Adrenal gland (tissue), 12 donors: Measurements from ENCODE around the gene MEX3A. TPM values are rescaled to one million over a fixed set of nuclear protein-coding genes. Genes with fewer than 3 reads are reported as not detected.
"Not testable (repeated sequence)": the region's sequence is repeated elsewhere in the genome, so short reads cannot be mapped to it uniquely, and the experiment has no call there.

Experiments used
- DNase-seq, 7 donors: peaks; one replicate each; pipeline ENCODE4 v3.0.0-alpha.2; 2019 to 2020
- H3K27ac ChIP-seq, 5 donors: fragments of 200-600 bp; sonication (generic) in 4 of 5; 1 replicate in 3 of 5; 2 replicates in 2 of 5; pipeline versions ENCODE4 v1.5.1 to v1.8.0; 2016 to 2020; ENCODE audit warnings: mild to moderate bottlenecking in 1 of 5
- H3K27me3 ChIP-seq: fragments of 200-600 bp; 2 replicates; pipeline ENCODE4 v1.8.0; 2021
- H3K36me3 ChIP-seq, 2 donors: fragments of 200-600 bp; replicated peaks in 1 of 2; 1 replicate in 1 of 2; 2 replicates in 1 of 2; pipeline versions ENCODE4 v1.5.1 to v1.8.0; 2018 to 2022
- H3K4me1 ChIP-seq, 2 donors: fragments of 200-600 bp; replicated peaks in 1 of 2; 1 replicate in 1 of 2; 2 replicates in 1 of 2; pipeline versions ENCODE4 v1.5.1 to v1.8.0; 2018 to 2021
- H3K4me3 ChIP-seq, 4 donors: fragments of 200-600 bp; sonication (generic) in 3 of 4; one replicate each; pipeline ENCODE4 v1.5.1; 2016 to 2018
- H3K9me3 ChIP-seq, 3 donors: fragments of 200-600 bp; sonication (generic) in 1 of 3; replicated peaks in 1 of 3; 1 replicate in 2 of 3; 2 replicates in 1 of 3; pipeline versions ENCODE4 v1.5.1 to v1.8.0; 2016 to 2021
- POLR2A ChIP-seq, 2 donors: fragments of 450-650 bp; IDR thresholded peaks; one replicate each; pipeline ENCODE4 v1.6.1; 2017; ENCODE audit warnings: antibody characterized with exemption in 2 of 2, mild to moderate bottlenecking in 2 of 2, moderate library complexity in 1 of 2
- WGBS, 4 donors: extraction: QIAGEN DNeasy Blood & Tissue Kit in 2 of 4; methylation state at CpG; one replicate each; pipeline versions ENCODE4 v1.1.5 to v1.1.7; 2013 to 2017; 5-methylcytosine and 5-hydroxymethylcytosine counted together
- intact Hi-C, 2 donors: fragments of 100-400 bp; cut with DNase I; formaldehyde crosslinking; loops; one replicate each; pipeline versions ENCODE4 v1.14.1 to v1.15.0; 2022 to 2023
- polyA plus RNA-seq, 3 donors: library from polyadenylated mRNA; stranded (reverse); fragments of 200-250 nt in 2 of 3; fragments of 350-450 nt in 1 of 3; fragmentation: Illumina TruSeq in 1 of 3; extraction: RNeasy Lipid Tissue Mini Kit (QIAGEN cat#74804) in 1 of 3; gene quantifications; one replicate each; pipeline ENCODE4 v1.2.3, GENCODE V29; 2013 to 2014
- total RNA-seq, 9 donors: library from RNA; depleted of rRNA in 4 of 9; stranded (reverse); fragments of >200 nt in 4 of 9; fragments of 120-200 nt in 1 of 9; fragmentation: NEBNext Ultra II Directional in 1 of 9; extraction: Animal tissue kit (Norgen Biotek cat#: 25700) in 1 of 9; gene quantifications; one replicate each; pipeline versions ENCODE4 v1.1.0 to v1.2.4, GENCODE V29; 2013 to 2023
- TF ChIP-seq, protein P1 (sequence below), 6 experiments: fragments of 450-650 bp in 4 of 6; fragments of 200-600 bp in 2 of 6; sonication (generic) in 1 of 6; IDR thresholded peaks; 1 replicate in 5 of 6; 2 replicates in 1 of 6; pipeline versions ENCODE4 v1.5.1 to v1.8.0; 2016 to 2021; ENCODE audit warnings: antibody characterized with exemption in 6 of 6, mild to moderate bottlenecking in 2 of 6, moderate library complexity in 1 of 6
- donor health status: healthy with polysubstance abuse.
- donor health status: Bipolar disorder and iron deficiency.
- donor health status: DM: yes; HTN: yes; CAD: no.
- donor health status: DM: no; HTN: no; CAD: no.
- donor health status: DM: no; HTN: no; CAD: no.
- donor health status: DM: yes; HTN: yes; CAD: no.

MEX3A gene
- total and polyA plus RNA-seq, 12 donors = 0.09 to 2.4 (median 0.37) TPM

DNA sequence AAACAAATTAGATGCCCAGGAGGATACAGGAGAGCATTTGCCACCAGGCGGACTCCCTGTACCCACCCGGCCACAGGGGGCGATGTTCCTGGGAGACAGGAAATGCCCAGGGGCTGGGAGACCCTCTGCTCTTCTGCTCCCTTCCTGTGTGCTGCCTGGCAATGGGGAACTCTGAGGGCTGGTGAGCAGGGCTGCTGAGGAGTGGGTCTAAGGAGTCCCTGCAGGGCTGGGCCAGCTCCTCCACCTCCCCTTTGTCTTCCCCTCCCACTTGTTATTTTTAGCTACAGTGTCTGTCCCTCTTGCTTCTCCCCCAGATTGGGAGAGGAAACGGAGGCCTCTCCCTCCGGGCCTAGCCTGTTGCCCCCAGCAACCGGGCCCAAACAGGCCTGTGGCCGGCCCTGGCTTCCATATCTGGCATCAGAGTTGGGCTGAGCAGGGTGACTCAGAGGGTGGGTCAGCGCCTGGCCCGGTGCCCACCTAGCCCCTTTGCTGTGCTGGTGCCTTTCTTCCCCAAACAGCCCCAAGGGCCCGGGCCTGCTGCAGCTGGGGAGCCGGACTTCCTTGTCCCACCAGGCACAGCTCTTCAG is 43.9 kb upstream of the MEX3A start:
- peaks cover 0 to 8% of the 10 kb centered on the region in 2 donors for H3K36me3 ChIP-seq
- TF ChIP-seq POLR2A (IDR thresholded peaks at IDR 0.05) = no peak
- TF ChIP-seq, protein P1, sequence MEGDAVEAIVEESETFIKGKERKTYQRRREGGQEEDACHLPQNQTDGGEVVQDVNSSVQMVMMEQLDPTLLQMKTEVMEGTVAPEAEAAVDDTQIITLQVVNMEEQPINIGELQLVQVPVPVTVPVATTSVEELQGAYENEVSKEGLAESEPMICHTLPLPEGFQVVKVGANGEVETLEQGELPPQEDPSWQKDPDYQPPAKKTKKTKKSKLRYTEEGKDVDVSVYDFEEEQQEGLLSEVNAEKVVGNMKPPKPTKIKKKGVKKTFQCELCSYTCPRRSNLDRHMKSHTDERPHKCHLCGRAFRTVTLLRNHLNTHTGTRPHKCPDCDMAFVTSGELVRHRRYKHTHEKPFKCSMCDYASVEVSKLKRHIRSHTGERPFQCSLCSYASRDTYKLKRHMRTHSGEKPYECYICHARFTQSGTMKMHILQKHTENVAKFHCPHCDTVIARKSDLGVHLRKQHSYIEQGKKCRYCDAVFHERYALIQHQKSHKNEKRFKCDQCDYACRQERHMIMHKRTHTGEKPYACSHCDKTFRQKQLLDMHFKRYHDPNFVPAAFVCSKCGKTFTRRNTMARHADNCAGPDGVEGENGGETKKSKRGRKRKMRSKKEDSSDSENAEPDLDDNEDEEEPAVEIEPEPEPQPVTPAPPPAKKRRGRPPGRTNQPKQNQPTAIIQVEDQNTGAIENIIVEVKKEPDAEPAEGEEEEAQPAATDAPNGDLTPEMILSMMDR (IDR thresholded peaks at IDR 0.05) = peak in 4 of 6 experiments; percentile 26 to 46 (median 37)
- 16 to 30% (median 17%) methylated on average over 7 to 11 of the region's 11 CpGs for WGBS, 4 donors
- H3K4me3 ChIP-seq = peak overlapping the region in 1 of 4 donors; percentile 5
- no peaks in the 10 kb centered on the region for H3K9me3 ChIP-seq
- intact Hi-C loops = no loop called here
- H3K4me1 ChIP-seq = peaks cover 89 to 95% of the 10 kb centered on the region in 2 donors
- H3K27me3 ChIP-seq = no peaks in the 10 kb centered on the region
- peak overlapping the region; percentile 18 to 99 (median 98) for H3K27ac ChIP-seq
- peak; percentile 80 to 94 (median 92) for DNase-seq

DNA sequence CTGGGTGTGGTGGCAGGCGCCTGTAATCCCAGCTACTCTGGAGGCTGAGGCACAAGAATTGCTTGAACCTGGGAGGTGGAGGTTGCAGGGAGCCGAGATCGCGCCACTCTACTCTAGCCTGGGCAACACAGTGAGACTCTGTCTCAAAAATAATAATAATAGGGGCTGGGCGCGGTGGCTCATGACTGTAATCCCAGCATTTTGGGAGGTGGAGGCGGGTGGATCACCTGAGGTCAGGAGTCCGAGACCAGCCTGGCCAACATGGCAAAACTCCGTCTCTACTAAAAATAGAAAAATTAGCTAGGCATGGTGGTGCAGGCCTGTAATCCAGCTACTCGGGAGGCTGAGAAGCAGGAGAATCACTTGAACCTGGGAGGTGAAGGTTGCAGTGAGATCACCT is 43.3 kb upstream of the MEX3A start:
- H3K27me3 ChIP-seq, H3K36me3 ChIP-seq, H3K9me3 ChIP-seq, intact Hi-C loops, DNase-seq, H3K4me3 ChIP-seq: not testable (repeated sequence)
- Histone ChIP-seq H3K4me1 (peaks cover 95 to 99% of the 10 kb centered on the region in 2 donors), H3K27ac (peak overlapping the region; percentile 75 to 99 (median 98))
- 70 to 75% (median 73%) methylated on average over 5 to 10 of the region's 10 CpGs for WGBS, 4 donors

DNA sequence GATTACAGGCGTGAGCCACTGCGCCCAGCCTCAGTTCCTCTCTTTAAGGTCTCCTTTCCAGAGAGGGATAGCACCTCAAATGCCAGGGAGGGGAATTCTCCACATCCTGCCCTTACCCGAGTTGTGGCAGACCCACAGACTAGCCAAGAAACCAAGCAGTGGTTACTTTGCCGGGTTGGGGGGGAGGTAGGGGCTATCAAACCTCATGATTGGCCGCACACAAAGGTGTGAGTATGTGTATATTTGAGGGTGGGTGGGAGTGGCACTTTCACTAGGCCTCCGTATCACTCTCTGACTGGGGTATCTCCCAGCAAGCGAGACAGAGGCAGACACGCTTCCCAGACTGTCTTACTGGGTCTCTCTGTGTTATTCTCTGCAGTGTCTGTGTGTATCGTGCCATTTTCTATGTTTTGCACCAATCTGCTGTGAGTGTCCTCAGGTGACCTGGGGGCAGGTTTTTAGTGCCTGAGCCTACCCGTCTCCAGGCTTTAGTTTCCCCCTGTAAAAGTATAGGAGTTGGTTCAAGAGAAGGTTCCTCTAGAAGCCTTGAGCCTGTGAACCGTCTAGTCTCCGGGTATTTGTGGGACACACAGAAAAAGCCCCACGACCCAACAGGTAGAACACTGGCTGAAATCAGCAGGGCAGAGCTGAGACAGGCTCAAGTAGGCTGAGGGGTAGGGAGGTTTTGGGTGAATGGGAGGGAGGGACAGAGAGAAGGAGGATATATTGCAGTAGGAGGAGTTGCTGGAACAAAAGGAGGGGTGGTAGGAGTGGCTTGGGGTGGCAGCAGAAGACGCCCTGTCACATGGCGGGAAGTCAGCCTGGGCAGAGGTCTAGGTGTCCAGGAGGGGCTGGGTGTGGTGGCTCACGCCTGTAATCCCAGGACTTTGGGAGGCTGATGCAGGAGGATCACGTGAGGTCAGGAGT is 42.6 kb upstream of the MEX3A start:
- intact Hi-C loops = no loop called here
- Histone ChIP-seq H3K36me3 (no peaks in the 10 kb centered on the region), H3K4me1 (peaks cover 99% of the 10 kb centered on the region in 2 donors), H3K4me3 (peak overlapping the region in 1 of 4 donors; percentile 8), H3K27ac (peak overlapping the region; percentile 92 to 99 (median 98)), H3K27me3 (no peaks in the 10 kb centered on the region), H3K9me3 (no peaks in the 10 kb centered on the region)
- WGBS, 4 donors = 53 to 67% (median 57%) methylated on average over 13 to 17 of the region's 17 CpGs
- peak in 1 of 2 donors; percentile 66 for TF ChIP-seq POLR2A (IDR thresholded peaks at IDR 0.05)
- TF ChIP-seq, protein P1 (IDR thresholded peaks at IDR 0.05) = no peak
- peak in 6 of 7 donors; percentile 60 to 85 (median 75) for DNase-seq

DNA sequence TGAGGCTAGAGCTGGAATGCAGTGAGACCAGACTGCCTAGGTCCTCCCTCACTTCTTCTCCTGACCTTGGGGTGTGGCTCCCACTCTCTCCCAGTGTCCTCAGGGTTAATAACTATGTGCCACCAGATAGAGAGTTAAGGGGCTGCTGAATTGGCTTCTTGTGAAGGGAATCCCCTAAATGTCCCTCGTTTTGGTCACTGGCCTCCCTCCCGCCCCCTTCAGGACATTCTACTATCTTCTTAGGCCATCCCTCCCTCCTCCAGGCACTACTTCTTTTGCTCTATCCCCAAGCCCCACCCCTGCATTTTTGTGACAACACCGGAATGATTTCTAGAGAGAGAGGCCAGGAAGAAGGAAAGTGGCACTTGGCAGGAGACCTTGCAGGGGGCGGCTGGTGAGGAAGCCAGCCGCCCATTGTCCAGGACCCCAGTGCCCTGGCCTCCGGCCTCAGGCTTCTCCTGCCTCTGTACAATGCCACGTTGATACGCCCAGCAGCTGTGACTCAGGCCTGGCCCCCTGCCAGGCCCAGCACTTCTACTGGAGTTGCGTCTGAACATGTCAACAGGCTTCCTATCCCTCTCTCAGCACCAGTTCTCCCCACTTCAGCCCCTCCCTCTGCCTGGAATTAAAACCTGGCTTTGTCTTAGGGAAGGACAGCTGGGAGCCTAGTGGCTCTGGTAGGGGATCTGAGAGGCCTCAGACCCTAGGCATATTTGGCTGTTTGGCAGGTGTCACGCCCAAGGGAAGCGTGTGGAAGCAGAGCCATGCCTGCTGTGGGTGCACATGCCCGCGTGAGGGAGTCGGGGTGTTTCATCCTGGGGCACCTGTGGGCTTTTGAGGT is 41.3 kb upstream of the MEX3A start:
- Histone ChIP-seq H3K9me3 (no peaks in the 10 kb centered on the region), H3K27ac (peak overlapping the region; percentile 92 to 99 (median 98)), H3K4me1 (peaks cover 98 to 99% of the 10 kb centered on the region in 2 donors), H3K27me3 (no peaks in the 10 kb centered on the region), H3K36me3 (no peaks in the 10 kb centered on the region), H3K4me3 (peak overlapping the region in 2 of 4 donors; percentile 36 to 54)
- DNase-seq = peak; percentile 95 to 99 (median 97)
- TF ChIP-seq, protein P1 (IDR thresholded peaks at IDR 0.05) = peak in 3 of 6 experiments; percentile 18 to 37 (median 26)
- peak; percentile 66 to 92 for TF ChIP-seq POLR2A (IDR thresholded peaks at IDR 0.05)
- WGBS, 4 donors = 2 to 14% (median 8%) methylated on average over 8 to 14 of the region's 14 CpGs
- intact Hi-C loops = no loop called here
